ENCODE measurements around the gene U2AF2. TPM values are rescaled to one million over a fixed set of nuclear protein-coding genes. Genes with fewer than 3 reads are reported as not detected.

U2AF2 gene
- total and polyA plus RNA-seq, 9 of the 15 experiments (the other 6 are each of a cell fraction or from before 2014, with no cell fraction given): 3.0 to 331 (median 157) TPM

DNA sequence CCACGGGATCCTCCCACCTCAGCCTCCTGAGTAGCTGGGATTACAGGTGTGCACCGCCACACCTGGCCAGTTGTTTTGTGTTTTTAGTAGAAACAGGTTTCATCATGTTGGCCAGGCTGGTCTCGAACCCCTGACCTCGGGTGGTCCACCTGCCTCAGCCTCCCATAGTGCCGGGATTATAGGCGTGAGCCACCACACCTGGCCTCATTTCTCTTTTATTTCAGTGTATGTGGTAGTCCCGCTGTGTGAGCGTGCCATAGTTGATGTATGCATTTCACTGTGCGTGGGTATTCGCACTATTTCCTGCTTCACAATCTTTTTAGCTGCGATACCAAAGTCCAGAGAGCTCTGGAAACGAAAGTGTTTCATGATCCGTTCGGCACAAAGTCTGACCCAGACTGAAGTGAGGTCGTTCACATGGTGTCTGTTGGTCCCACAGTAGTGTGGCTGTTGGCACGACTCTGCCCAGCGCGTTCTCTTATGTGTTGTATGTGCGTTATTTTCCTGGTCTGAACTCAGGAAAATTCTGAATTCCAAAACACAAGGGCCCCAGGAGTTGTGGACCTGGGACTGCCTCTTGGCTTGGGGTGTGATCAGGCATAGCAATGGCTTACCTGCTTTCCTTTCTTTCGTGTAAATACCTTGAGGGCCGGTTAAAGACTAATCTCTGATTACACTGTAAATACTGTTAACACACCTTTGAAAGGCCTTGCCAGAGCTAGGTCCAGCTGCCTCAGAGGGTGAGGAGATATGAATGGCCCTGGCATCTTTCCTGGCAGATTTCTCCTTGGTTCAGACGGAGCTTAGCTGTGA is 28.8 kb downstream of the U2AF2 start (continued):
- TF ChIP-seq CHD4 (IDR thresholded peaks at IDR 0.05; ENCODE audit: insufficient read depth, insufficient replicate concordance, low read depth, low read length, poor library complexity, severe bottlenecking): no peak
- TF ChIP-seq, protein P1, sequence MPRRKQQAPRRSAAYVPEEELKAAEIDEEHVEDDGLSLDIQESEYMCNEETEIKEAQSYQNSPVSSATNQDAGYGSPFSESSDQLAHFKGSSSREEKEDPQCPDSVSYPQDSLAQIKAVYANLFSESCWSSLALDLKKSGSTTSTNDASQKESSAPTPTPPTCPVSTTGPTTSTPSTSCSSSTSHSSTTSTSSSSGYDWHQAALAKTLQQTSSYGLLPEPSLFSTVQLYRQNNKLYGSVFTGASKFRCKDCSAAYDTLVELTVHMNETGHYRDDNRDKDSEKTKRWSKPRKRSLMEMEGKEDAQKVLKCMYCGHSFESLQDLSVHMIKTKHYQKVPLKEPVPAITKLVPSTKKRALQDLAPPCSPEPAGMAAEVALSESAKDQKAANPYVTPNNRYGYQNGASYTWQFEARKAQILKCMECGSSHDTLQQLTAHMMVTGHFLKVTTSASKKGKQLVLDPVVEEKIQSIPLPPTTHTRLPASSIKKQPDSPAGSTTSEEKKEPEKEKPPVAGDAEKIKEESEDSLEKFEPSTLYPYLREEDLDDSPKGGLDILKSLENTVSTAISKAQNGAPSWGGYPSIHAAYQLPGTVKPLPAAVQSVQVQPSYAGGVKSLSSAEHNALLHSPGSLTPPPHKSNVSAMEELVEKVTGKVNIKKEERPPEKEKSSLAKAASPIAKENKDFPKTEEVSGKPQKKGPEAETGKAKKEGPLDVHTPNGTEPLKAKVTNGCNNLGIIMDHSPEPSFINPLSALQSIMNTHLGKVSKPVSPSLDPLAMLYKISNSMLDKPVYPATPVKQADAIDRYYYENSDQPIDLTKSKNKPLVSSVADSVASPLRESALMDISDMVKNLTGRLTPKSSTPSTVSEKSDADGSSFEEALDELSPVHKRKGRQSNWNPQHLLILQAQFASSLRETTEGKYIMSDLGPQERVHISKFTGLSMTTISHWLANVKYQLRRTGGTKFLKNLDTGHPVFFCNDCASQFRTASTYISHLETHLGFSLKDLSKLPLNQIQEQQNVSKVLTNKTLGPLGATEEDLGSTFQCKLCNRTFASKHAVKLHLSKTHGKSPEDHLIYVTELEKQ (CRISPR knock-in tag; IDR thresholded peaks at IDR 0.05): no peak
- TF ChIP-seq MEIS2 (IDR thresholded peaks at IDR 0.05; ENCODE audit: partially characterized antibody): no peak
- TF ChIP-seq, protein P2, sequence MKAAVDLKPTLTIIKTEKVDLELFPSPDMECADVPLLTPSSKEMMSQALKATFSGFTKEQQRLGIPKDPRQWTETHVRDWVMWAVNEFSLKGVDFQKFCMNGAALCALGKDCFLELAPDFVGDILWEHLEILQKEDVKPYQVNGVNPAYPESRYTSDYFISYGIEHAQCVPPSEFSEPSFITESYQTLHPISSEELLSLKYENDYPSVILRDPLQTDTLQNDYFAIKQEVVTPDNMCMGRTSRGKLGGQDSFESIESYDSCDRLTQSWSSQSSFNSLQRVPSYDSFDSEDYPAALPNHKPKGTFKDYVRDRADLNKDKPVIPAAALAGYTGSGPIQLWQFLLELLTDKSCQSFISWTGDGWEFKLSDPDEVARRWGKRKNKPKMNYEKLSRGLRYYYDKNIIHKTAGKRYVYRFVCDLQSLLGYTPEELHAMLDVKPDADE (conservative IDR thresholded peaks at IDR 0.05; ENCODE audit: control insufficient read depth, low read depth, low read length): no peak

Data from K562 (cell line).